Measurements from ENCODE around the gene KRTAP10-2.
"Not testable (repeated sequence)": the region's sequence is repeated elsewhere in the genome, so short reads cannot be mapped to it uniquely, and the experiment has no call there.

Gene KRTAP10-2

GRCh38 chr21:44575307-44576024, 24.2 kb upstream of the KRTAP10-2 start:
- no peak for DNase-seq (ENCODE audit: low read depth)
- TF ChIP-seq, protein P1, sequence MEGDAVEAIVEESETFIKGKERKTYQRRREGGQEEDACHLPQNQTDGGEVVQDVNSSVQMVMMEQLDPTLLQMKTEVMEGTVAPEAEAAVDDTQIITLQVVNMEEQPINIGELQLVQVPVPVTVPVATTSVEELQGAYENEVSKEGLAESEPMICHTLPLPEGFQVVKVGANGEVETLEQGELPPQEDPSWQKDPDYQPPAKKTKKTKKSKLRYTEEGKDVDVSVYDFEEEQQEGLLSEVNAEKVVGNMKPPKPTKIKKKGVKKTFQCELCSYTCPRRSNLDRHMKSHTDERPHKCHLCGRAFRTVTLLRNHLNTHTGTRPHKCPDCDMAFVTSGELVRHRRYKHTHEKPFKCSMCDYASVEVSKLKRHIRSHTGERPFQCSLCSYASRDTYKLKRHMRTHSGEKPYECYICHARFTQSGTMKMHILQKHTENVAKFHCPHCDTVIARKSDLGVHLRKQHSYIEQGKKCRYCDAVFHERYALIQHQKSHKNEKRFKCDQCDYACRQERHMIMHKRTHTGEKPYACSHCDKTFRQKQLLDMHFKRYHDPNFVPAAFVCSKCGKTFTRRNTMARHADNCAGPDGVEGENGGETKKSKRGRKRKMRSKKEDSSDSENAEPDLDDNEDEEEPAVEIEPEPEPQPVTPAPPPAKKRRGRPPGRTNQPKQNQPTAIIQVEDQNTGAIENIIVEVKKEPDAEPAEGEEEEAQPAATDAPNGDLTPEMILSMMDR (IDR thresholded peaks at IDR 0.05; ENCODE audit: control insufficient read depth, insufficient read depth, low read depth, low read length, missing control alignments), result no peak

DNA sequence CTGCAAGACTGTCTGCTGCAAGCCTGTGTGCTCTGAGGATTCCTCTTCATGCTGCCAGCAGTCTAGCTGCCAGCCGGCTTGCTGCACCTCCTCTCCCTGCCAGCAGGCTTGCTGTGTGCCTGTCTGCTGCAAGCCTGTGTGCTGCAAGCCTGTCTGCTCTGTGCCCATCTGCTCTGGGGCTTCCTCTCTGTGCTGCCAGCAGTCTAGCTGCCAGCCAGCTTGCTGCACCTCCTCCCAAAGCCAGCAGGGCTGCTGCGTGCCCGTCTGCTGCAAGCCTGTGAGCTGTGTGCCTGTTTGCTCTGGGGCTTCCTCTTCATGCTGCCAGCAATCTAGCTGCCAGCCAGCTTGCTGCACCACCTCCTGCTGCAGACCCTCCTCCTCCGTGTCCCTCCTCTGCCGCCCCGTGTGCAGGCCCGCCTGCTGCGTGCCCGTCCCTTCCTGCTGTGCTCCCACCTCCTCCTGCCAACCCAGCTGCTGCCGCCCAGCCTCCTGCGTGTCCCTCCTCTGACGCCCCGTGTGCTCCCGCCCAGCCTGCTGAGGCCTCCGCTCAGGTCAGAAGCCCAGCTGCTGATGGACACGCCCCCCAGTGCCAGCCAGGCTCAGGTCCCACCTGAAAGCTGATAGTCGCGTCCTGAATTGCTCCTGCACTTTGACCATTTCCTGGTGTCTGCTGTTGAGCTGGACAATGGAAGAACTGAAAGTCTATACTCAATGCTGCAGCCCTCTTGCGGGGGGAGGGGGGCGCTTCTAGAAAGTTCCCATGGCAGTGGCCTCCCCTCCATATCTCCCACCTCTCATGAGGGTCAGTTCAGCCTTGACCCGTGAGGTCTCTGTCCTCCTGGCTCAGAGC, 23.4 kb upstream of the KRTAP10-2 start:
- no peak overlapping the region for H3K4me3 ChIP-seq (ENCODE audit: control insufficient read depth, low read depth, low read length)
- no peak for DNase-seq (ENCODE audit: low read depth)
- TF ChIP-seq, protein P1 (IDR thresholded peaks at IDR 0.05; ENCODE audit: control insufficient read depth, insufficient read depth, low read depth, low read length, missing control alignments), result no peak

More at GRCh38 chr21:44575307-44576024, 24.2 kb upstream of the KRTAP10-2 start:
- no peak overlapping the region for H3K4me3 ChIP-seq (ENCODE audit: control insufficient read depth, low read depth, low read length)

- not testable (repeated sequence) for DNase-seq (ENCODE audit: low read depth); H3K4me3 ChIP-seq (ENCODE audit: control insufficient read depth, low read depth, low read length)
Measured at GRCh38 chr21:44573630-44574456, 22.5 kb upstream of the KRTAP10-2 start, which contains the start of gene KRTAP10-4. KRTAP10-4 (plus strand) TSS chr21:44573729; CDS start chr21:44573759, 30 bp downstream.

GRCh38 chr21:44572959-44573583, 21.8 kb upstream of the KRTAP10-2 start:
- H3K4me3 ChIP-seq (ENCODE audit: control insufficient read depth, low read depth, low read length), result no peak overlapping the region
- no peak for DNase-seq (ENCODE audit: low read depth)
- TF ChIP-seq, protein P1 (IDR thresholded peaks at IDR 0.05; ENCODE audit: control insufficient read depth, insufficient read depth, low read depth, low read length, missing control alignments), result no peak

DNA sequence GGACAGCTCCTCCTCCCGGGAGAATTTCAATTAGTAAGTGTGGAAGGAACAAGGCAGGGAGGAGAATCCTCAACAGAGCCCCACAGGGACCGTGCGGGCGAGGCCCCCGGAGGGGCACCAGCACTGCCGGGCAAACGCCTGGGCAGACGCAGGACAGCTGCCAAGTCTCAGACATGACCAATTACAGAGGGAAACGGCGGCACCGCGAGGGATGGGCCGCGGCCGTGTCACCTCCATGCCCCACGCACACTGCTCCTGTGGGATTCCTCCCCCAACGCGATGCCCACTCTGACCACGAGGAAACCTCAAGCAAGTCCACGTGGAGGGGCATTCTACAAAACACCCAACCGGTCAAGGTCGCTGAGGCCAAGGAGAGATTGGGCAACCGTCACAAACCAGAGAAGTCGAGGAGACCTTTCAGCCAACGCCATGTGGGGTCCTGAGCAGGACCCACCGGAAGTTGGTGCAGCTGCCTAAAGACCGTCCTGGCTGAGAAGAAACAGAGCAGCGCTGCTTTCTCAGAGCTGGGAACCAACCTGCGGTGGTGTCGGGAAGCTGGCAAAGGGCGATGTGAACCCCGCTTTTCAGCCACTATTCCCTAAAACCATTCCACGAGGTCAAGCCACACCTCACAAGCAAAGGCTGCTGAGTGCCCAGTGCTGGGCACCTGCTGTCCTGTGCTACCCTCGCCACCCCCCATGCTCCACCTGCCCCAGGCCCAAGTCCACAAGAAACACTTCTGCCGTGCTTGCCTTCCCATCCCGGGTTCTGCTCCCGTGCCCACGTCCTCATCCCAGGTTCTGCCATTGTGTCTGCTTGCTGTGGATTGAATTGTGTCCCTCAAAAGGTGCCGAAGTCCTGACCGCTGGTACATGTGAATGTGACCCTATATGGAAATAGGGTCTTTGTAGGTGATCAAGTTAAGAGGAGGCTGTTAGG, 20.8 kb upstream of the KRTAP10-2 start:
- TF ChIP-seq, protein P1 (IDR thresholded peaks at IDR 0.05; ENCODE audit: control insufficient read depth, insufficient read depth, low read depth, low read length, missing control alignments), result no peak
- DNase-seq (ENCODE audit: low read depth), result no peak
- H3K4me3 ChIP-seq (ENCODE audit: control insufficient read depth, low read depth, low read length), result no peak overlapping the region

DNA sequence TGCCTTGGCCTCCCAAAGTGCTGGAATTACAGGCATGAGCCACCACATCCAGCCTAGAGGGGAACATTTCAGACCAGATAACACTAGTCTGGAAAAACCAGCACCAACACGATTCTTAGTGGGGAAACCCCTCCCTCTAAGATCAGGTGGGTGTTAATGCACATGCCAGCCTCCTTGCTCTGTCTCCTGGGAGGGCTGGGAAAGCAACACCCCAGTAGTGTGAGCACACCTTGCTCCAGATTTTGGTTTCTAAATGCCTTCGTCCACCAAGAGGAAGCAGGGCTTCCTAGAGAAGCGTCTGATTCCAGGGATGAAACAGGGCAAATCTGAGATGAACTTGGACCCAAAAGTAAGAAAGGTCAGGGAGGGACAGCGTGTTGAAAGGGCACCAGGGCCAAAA, 20.0 kb upstream of the KRTAP10-2 start:
- TF ChIP-seq, protein P1 (IDR thresholded peaks at IDR 0.05; ENCODE audit: control insufficient read depth, insufficient read depth, low read depth, low read length, missing control alignments), result no peak
- no peak overlapping the region for H3K4me3 ChIP-seq (ENCODE audit: control insufficient read depth, low read depth, low read length)
- DNase-seq (ENCODE audit: low read depth), result no peak
